DMS79 treated with DMSO at 0.1 percent for 48 hours (cell line): ENCODE results near the gene PANK4.
"Not testable (repeated sequence)": the region's sequence is repeated elsewhere in the genome, so short reads cannot be mapped to it uniquely, and the experiment has no call there.

Experiments
- DNase-seq: peaks from one replicate; lab custom pipeline; 2025; lab: John Stamatoyannopoulos, UW

PANK4 gene

DNA sequence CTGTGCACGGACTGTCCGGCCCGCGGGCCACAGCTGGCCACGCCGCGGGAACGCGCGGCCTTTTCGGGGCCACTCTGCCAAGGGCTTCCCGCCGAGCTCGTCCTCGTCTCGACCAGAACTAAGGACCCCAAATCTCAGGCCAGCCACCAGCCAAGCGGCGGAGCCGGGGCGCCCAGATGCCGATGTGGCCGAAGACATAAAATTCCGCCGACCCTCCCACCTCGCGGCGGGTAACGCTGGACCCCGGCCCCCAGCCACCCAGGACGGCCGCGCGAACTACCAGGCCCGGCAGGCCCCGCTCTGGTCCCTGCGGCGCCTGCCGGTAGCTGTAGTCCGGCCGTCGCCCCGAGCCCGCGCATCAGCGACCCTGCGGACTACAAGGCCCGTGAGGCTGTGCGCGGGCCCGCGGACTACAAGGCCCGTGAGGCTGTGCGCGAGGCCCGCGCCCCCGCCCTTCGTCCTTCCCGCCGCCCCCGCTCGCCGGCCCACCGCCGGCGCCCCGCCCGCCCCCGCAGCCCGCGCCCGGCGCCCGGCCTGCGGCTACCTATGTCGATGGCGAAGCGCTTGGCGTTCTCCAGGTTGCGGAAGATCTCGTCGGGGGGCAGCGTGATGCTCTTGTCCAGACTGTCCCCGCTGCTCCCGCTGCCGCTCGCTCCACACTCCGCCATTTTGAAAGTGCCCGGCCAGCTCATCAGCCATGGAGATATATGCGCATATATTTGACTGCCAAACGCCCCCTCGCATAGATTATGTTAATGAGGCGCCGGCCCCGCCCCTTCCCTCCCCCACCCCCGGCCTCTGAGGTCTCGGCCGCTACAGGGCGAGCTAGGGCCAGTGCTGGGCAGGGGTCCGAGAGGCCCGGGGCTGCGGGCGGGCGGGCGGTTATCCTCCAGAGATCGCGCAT is at the start of gene PANK4:
Gene PANK4 (minus strand): TSS at position 677 of the 904 bp plus-strand sequence. CDS start 9 bp downstream, at position 668.
- peak; percentile 84 for DNase-seq

DNA sequence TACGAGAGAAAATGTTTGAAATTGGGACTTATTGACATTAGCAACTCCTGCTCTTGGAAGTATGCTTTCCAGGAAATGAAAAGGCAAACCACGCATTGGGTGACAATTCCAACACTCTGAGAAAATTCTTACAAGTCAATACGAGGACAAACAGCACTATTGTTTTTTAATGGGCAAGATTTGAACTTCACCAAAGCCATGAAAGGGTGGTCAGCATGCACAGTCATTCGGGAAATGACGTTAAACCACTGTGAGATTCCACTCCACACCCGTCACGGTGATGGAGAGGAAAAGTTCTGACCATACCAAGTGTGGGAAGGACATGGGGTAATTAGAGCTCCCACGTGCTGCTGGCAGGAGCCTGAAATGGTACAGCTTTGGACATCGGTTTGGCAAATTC is 48.0 kb upstream of the PANK4 start:
- DNase-seq: no peak

DNA sequence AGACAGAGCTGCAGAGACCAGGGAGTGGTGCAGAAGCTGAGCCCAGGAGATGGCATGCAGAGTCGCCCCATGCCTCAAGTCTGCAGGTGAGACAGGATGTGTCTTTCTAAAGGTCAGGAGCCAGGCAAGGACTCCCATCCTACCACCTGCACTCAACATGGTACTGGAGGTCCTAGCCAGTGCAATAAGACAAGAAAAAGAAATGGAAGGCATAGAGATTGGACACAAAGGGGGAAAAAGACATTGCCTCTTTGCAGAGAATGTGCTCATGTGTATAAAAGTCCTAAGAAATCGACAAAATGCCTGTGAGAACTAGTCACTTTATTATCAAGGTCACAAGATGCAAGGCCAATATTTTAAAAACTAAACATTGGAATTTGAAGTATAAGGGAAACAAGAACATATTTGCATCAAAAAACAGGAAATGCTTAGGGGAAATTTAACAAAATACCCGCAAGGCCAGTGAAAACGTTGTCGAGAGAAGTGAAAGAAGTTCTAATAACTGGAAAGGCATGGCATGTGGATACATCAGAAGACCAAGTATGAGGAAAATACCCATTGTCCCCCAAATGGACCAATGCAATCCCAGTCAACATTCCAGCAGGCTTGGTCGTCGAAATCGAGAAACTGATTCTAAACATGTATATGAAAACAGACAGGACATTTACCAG is 47.0 kb upstream of the PANK4 start:
- no peak for DNase-seq

DNA sequence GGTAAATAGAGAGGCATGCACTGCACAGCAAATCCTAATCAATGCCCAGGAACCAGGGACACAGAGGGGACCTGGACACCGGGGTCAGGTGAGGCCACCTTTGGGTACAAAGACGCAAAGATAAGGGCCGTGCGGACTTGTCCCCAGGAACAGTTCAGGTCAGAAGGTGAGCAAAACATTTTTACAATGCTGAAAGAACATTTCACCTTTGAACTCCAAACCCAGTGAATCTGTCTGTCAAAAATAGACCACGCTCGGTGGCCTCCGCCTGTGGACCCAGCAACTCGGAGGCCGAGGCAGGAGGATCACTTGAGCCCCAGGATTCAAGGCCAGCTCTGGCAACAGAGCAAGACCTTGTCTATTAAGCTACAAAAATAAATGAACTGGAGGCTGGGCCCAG is 45.0 kb upstream of the PANK4 start:
- no peak for DNase-seq

DNA sequence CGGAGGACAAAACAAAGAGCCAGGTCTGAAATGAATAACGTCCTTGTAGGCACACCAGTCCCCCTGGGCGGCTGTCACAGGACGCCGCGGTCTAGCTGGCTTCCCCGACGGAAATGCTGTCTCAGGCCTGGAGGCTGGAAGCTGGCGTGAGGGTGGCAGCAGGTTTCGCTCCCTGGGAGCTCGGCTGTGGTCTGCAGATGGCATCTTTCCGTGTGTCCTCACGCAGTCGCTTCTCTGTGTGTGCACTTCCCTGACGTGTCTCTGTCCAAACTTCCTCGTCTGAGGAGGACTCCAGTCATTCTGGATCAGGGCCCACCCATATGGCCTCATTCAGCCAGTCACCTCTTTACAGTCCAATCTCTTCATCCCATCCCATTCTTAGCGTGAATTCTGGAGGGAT is 43.9 kb upstream of the PANK4 start:
- no peak for DNase-seq

DNA sequence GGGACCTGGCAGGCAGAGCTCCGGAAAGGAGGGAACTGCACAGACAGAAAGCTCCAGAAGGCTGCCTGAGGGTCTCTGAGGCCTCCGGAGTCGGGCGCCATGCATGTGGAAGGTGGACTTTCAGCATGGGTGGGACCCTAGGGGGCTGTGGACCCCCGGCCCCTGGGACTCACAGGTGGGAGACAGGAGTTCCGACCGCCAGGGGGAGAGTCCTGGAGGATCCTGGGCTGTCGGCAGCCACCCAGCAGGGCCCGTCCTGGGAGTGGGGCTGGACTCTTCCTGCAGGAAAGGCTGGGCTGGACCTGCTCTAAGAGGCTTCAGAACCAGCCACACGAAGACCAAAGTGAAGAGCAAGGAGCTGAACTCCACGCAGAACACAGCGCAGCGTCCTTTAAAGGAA is 43.3 kb upstream of the PANK4 start:
- DNase-seq: not testable (repeated sequence)

DNA sequence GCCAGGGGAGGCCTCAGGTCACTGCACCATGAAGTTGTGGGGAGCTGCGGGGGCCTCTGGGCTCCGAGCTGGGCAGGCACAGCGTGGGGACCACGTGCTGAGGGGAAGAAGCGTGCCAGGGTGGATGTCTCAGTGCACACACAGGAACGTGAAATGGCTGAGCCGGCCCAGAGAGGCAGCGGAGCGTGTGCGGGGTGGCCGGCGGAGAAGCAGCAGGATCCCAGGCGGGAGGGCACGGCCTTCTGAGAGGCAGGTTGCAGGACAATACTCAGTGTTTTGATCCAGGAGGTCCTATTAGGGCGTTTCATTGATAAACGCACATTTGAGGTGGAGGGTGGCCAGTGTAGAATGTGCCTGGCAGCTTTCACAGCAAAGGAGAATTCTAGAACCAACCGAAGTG is 42.7 kb upstream of the PANK4 start:
- DNase-seq: no peak

DNA sequence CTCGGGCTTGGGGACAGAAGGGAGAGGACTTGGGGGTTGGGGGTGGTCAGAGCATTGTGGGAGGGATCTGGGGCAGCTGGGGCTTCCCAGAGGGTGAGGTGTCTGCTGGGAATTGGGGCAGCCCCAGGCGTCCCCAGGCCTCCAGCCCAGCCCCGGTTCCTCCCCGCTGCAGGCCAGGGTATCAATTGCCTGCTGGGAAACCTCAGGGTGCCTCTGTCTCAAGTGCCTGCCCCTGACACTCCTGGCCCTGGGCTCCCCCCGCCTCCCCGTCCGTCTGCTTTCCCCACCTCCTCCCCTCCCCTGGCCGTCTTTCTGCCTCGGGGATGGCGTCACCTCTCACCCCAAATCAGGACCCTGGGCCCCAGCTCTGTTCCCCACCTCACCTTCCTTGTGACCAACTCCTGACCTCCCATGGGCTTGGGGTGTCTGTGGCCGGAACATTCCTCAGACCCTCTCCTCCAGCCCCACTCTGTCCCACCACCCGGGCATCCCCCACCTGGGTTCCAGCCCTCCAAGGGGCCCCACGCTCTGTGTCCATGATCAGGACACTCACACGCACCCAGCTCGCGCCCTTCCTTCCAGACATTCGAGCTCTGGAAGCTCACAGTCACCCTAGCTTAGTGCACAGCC is 41.9 kb upstream of the PANK4 start:
- not testable (repeated sequence) for DNase-seq

DNA sequence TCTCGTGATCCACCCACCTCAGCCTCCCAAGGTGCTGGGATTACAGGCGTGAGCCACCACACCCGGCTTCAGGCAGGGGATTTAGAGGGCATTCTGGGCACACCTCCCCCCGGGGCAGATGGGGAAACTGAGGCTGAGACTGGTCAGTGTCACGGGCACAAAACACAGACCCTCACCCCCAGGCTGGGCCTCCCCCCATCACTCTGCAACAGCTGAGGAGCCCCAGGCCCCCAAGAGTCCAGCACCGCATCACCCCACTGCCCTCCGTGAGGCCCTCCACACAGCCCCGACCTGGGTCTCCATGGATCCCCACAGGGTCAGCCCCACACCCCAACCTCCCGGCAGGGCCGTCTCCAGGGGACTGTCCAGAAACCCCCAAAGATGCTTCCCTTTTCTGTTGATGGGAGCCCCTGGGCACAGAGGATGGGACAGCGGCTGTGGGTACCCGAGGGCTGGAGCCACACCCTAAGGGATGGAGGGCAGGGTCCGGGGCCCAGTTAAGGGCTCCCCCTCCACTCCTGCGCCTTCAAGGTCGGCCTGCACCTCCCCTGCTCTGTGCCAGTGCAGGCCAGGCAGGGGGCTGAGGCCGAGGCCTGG is 40.8 kb upstream of the PANK4 start:
- DNase-seq: no peak

DNA sequence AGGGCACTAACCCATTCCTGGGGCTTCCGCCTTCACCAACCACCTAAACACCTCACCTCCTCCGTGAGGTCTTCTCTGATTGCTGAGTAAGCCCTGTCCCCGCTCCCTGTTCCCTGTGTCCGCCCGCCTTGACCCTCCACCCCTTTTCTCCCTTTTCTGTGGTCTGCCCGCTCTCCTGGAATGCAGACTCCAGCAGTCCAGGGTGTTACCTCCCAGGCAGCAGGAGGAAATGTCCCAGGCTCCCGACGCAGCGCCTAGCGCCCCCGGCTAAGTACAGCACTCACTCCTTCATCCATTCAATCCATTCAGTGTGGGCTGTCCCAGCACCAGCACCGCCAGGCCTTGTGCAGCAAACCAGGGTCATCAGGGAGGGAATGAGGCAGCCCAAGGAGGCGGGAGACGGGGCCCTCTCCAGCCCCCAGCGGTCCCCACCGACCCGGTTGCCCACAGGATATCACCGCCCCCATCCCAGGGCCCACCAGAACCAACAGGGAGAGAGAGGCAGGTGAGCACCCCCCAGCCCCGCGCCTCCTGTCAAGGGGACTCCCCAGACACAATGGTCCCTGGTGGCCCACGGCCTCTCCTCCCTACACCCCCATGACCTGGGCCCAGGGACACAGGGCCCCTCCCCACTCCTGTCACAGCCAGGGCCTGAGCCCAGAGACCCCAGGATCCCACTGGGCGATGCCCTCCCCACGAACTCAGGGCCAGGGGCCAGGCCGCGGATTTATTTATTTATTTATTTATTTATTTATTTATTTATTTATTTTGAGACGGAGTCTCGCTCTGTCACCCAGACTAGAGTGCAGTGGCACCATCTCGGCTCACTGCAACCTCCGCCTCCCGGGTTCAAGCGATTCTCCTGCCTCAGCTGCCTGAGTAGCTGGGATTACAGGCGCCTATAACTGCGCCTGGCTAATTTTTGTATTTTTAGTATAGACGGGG is 40.0 kb upstream of the PANK4 start:
- no peak for DNase-seq

DNA sequence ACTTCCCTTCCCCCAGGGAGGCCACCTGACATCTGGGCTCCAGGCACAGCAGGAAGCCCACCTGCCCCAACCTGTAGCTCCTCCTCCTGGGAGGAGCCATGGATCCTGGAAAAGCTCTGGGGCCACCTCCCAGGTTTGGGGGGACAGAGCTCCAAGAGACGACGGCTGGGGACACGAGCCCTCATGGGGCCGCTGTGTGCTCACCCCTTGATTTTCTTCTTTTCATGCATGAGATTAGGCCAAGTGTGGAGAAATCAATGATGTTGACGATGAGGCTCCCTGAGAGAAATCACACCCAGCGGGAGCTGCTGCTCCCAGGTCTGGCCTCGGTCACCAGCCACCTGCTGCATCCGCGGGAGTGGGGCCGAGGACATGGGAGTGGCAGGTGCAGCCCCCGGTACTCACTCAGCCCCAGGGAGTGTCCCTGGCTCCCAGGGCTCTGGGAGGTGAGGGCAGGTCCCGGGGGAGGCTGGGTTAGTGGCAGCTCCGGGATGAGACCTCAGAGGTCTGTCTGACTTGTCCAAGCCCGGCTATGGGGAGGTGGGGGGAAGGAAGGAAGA is 38.5 kb upstream of the PANK4 start:
- DNase-seq: no peak

DNA sequence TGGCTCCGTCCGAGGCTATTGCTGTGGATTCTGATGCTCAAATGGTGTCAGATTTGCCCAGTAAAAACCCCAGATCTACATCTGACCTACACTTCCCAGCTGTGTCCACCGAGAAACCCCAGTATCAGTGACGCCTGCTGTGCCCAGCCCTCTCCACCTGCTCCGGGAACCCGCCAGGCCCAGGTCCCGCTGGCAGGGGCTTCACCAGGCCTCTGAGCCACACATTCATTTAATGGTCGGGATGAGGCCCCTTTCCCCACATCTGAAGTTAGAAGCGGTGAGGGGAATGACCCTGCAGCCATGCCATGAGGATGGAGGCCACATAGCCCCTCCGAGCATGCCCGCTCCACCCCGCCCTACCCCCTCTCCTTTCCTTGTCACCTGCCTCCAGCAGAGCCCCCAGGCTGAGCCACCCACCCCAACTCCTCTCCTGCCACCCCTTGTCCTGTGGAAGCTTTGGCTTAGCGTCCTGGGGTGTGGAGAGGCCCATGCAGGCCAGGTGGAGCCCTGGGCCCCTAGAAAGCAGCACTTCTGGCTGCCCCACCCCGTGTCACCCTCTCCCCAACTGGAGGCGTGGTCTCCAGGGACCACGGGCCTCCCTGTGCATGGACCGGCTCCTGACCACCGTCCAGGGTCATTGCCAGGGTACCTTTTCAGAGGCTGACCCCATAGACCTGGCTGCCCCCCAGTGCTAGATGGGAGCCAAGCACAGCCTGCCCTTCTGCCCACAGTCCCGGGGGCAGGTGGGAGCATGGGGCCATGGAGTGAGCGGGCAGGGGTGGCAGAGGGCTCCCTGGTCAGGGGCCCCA is 37.8 kb upstream of the PANK4 start:
- no peak for DNase-seq

DNA sequence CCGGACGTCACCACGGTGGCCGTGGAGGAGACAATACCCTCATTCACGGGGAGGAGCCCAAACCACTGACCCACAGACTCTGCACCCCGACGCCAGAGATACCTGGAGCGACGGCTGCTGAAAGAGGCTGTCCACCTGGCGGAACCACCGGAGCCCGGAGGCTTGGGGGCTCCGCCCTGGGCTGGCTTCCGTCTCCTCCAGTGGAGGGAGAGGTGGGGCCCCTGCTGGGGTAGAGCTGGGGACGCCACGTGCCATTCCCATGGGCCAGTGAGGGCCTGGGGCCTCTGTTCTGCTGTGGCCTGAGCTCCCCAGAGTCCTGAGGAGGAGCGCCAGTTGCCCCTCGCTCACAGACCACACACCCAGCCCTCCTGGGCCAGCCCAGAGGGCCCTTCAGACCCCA is 36.8 kb upstream of the PANK4 start:
- no peak for DNase-seq

DNA sequence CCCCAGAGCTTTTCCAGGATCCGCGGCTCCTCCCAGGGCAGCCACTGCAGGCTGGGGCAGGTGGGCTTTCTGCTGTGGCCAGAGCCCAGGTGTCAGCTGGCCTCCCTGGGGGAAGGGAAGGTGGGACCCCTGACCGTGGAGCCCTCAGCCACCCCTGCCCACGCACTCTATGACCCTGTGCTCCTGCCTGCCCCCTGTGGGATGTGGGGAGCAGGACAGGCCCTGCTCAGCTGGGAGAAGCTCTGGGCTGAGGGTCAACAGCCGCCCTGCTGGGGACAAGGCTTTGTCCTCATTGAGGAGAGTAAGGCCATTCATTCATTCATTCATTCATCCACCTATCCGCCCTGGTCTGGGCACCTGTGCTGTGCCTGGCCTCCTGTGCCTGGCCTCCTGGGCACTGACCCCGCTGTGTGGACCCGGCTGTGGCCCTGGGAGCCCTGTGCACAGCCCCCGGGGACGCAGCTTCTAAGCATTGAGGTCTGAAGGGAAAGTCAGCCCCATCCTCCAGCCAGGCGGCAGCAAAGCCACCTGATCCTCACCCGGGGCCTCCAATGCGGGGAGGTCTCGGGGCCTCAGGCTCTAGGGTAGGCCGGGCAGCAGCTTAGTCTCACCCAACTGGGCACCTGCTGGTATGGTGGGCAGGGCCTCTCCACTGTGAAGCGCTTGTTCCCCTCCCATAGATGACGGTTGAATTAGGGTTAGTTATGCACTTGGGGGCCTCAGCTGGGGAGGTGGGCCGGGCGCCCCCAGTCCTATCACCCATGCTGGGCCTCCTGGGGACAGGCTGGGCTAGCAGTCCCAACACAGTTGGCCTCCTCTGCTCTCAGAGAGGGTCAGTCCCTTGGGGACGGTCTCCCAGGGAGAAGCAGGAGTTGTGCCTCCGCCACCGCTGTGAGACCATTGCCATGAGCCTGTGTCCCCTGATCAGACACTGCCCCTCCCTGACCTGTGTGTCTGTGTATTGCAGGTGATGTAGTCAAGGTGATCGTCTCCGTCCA is 35.8 kb upstream of the PANK4 start:
- DNase-seq: no peak

DNA sequence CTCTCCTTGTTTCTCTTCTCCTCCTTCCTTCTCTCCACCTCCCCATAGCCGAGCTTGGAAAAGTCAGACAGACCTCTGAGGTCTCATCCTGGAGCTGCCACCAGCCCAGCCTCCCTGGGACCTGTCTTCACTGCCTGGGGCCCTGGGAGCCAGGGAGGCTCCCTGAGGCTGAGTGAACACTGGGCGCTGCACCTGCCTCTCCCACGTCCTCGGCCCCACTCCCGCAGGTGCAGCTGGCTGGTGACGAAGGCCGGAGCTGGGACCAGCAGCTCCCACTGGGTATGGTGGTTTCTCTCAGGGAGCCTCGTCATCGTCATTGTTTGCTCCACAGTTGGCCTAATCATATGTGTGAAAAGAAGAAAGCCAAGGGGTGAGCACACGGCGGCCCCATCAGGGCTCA is 35.0 kb upstream of the PANK4 start:
- no peak for DNase-seq

DNA sequence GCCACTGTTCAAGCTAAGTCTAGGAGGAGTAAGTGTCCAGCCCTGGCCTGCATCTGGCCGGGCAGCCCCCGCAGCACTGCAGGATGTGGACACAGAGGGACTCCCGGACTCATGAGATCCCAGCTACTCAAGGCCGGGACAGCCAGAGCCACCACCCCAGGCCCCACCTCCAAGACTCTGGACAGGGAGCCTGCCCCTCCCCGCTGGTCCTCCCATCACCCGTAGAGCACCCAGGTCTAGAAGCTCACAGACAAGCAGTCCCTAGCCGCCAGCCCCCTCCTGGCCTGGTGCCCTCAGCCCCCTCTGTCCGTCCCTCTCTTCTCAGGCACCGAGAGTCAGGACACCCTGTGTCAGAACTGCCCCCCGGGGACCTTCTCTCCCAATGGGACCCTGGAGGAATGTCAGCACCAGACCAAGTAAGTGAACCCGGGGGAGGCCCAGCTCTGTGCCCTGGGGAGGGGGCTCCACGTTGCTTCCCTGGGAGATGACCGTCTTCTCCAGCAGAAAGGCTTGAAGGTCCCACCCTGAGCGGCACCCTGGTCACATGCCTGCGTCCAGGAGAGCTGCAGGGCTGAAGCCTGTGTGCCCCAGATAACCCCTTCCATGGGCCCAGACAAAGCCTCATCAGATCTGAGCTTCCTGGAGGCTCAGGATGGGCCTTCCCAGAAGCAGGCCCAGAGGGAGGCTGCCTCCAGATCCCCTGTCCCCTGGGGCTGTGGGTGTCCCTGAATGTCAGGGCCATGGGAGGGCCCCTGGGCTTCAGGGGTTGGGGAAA is 34.1 kb upstream of the PANK4 start:
- no peak for DNase-seq

DNA sequence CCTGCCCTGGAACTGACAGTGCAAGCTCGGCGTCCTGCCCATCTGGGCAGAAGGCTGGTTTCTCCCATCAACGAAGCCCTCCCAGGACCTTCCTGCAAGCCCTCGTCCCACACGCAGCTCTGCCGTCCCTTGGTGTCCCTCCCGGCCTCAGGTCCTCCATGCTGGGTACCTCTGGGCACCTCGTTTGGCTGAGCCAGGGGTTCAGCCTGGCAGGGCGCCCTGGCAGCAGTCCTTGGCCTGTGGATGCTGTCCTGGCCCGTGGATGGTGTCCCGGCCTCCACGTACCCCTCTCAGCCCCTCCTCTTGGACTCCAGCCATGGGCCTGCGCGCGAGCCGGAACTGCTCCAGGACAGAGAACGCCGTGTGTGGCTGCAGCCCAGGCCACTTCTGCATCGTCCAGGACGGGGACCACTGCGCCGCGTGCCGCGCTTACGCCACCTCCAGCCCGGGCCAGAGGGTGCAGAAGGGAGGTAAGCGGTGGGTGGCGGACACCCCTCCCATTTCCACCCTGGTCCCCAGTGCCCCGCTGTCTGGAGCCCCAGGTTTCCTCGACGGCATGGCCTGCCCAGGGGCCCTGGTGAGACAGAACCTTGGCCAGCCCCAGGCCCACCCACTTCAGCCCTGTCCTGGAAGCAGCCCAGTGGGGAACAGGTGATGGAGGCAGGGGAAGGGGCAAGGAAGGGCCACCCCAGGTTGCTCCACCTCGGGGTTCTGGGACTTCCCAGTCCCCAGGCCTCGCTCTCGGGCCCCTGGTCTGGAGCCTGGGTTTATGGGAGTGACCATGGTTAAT is 33.3 kb upstream of the PANK4 start:
- DNase-seq: no peak
